ENCODE data around the gene HOXD11. TPM values are rescaled to one million over a fixed set of nuclear protein-coding genes. Genes with fewer than 3 reads are reported as not detected.
A peak's percentile ranks its signal among the peaks of the same experiment; 100 is the strongest.

Gene HOXD11
- total RNA-seq, 1 experiment from 2014 or later = 107 TPM

DNA sequence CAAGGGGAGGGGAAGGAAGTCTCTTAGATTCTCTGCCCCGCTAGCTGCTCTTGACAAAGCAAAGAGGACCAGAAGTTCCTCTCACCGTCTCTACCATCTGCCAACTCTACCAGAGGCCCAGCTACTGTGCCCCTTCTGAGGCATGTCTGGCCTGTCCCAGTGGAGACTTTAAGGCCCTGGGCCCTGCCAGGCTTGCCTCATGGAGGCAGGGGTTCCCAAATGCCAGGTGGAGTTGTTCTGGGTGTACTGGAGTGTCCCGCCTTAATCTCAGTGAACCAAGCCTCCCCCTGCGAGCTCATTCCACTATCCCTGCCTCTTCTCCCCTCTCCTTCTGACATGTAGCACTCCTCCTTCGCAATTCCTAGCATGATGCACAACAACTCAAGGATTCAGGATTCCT is 5.2 kb upstream of the HOXD11 start:
- no peaks in the 10 kb centered on the region for H3K9me3 ChIP-seq (ENCODE audit: low read depth, low read length, poor library complexity, severe bottlenecking)
- no peaks in the 10 kb centered on the region for H3K36me3 ChIP-seq (ENCODE audit: insufficient read depth, low read length, poor library complexity, severe bottlenecking)
- no peaks in the 10 kb centered on the region for H3K27me3 ChIP-seq (replicated peaks; ENCODE audit: insufficient read depth, low read depth, low read length, poor library complexity)
- H3K27ac ChIP-seq (ENCODE audit: low read depth, low read length, poor library complexity, severe bottlenecking) = peak overlapping the region; percentile 32
- BruUV-seq (replicated peaks) = no TSS peak
- no peak for TF ChIP-seq EZH2 (IDR thresholded peaks at IDR 0.05; ENCODE audit: borderline replicate concordance, low read depth, low read length, poor library complexity, severe bottlenecking)
- TF ChIP-seq, protein P1, sequence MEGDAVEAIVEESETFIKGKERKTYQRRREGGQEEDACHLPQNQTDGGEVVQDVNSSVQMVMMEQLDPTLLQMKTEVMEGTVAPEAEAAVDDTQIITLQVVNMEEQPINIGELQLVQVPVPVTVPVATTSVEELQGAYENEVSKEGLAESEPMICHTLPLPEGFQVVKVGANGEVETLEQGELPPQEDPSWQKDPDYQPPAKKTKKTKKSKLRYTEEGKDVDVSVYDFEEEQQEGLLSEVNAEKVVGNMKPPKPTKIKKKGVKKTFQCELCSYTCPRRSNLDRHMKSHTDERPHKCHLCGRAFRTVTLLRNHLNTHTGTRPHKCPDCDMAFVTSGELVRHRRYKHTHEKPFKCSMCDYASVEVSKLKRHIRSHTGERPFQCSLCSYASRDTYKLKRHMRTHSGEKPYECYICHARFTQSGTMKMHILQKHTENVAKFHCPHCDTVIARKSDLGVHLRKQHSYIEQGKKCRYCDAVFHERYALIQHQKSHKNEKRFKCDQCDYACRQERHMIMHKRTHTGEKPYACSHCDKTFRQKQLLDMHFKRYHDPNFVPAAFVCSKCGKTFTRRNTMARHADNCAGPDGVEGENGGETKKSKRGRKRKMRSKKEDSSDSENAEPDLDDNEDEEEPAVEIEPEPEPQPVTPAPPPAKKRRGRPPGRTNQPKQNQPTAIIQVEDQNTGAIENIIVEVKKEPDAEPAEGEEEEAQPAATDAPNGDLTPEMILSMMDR (conservative IDR thresholded peaks at IDR 0.05; ENCODE audit: low read depth, low read length) = no peak
- POLR2A ChIA-PET (ENCODE audit: low non-redundant PET) = interaction anchor here (0.6 kb wide), 1 partner anchor 489 kb away, joined by 23 read pairs; no protein-coding TSS in a partner anchor
- no peak for DNase-seq (ENCODE audit: low spot score)
- CTCF ChIA-PET = no interaction called here
- peaks cover 30% of the 10 kb centered on the region for H3K4me1 ChIP-seq (ENCODE audit: insufficient read depth, low read length, poor library complexity, severe bottlenecking)
- H3K4me3 ChIP-seq (ENCODE audit: low read depth, low read length, poor library complexity, severe bottlenecking) = no peak overlapping the region
- intact Hi-C loops (cut with micrococcal nuclease; ENCODE audit: unreplicated experiment) = no loop called here

- Histone ChIP-seq H3K4me3 (ENCODE audit: low read depth, low read length, poor library complexity, severe bottlenecking) (no peak overlapping the region), H3K27me3 (replicated peaks; ENCODE audit: insufficient read depth, low read depth, low read length, poor library complexity) (no peaks in the 10 kb centered on the region), H3K4me1 (ENCODE audit: insufficient read depth, low read length, poor library complexity, severe bottlenecking) (peaks cover 29% of the 10 kb centered on the region), H3K9me3 (ENCODE audit: low read depth, low read length, poor library complexity, severe bottlenecking) (no peaks in the 10 kb centered on the region), H3K36me3 (ENCODE audit: insufficient read depth, low read length, poor library complexity, severe bottlenecking) (no peaks in the 10 kb centered on the region), H3K27ac (ENCODE audit: low read depth, low read length, poor library complexity, severe bottlenecking) (no peak overlapping the region)
- ChIA-PET POLR2A (ENCODE audit: low non-redundant PET) (interaction anchor here (0.6 kb wide), 2 partner anchors 381 to 488 kb away, joined by 4 to 23 read pairs; no protein-coding TSS in a partner anchor), CTCF (no interaction called here)
- TF ChIP-seq, protein P1 (conservative IDR thresholded peaks at IDR 0.05; ENCODE audit: low read depth, low read length) = no peak
- TF ChIP-seq EZH2 (IDR thresholded peaks at IDR 0.05; ENCODE audit: borderline replicate concordance, low read depth, low read length, poor library complexity, severe bottlenecking) = no peak
- BruUV-seq (replicated peaks) = no TSS peak
- intact Hi-C loops (cut with micrococcal nuclease; ENCODE audit: unreplicated experiment) = no loop called here
- no peak for DNase-seq (ENCODE audit: low spot score)
These were observed 4.7 kb upstream of the HOXD11 start for GRCh38 chr2:176102309-176102866.

GRCh38 chr2:176103194-176103593 is 3.9 kb upstream of the HOXD11 start:
- ChIA-PET POLR2A (ENCODE audit: low non-redundant PET) (interaction anchor here (0.6 kb wide), 1 partner anchor 381 kb away, joined by 4 read pairs; no protein-coding TSS in a partner anchor), CTCF (no interaction called here)
- peak; percentile 28 for DNase-seq (ENCODE audit: low spot score)
- H3K9me3 ChIP-seq (ENCODE audit: low read depth, low read length, poor library complexity, severe bottlenecking) = no peaks in the 10 kb centered on the region
- peaks cover 29% of the 10 kb centered on the region for H3K4me1 ChIP-seq (ENCODE audit: insufficient read depth, low read length, poor library complexity, severe bottlenecking)
- intact Hi-C loops (cut with micrococcal nuclease; ENCODE audit: unreplicated experiment) = no loop called here
- TF ChIP-seq, protein P1 (conservative IDR thresholded peaks at IDR 0.05; ENCODE audit: low read depth, low read length) = no peak
- no peak for TF ChIP-seq EZH2 (IDR thresholded peaks at IDR 0.05; ENCODE audit: borderline replicate concordance, low read depth, low read length, poor library complexity, severe bottlenecking)
- TSS peak; percentile 90 for BruUV-seq (replicated peaks)
- peak overlapping the region; percentile 73 for H3K4me3 ChIP-seq (ENCODE audit: low read depth, low read length, poor library complexity, severe bottlenecking)
- no peaks in the 10 kb centered on the region for H3K36me3 ChIP-seq (ENCODE audit: insufficient read depth, low read length, poor library complexity, severe bottlenecking)
- H3K27ac ChIP-seq (ENCODE audit: low read depth, low read length, poor library complexity, severe bottlenecking) = peak overlapping the region; percentile 94
- no peaks in the 10 kb centered on the region for H3K27me3 ChIP-seq (replicated peaks; ENCODE audit: insufficient read depth, low read depth, low read length, poor library complexity)
